Suprapubic skin (tissue), 4 donors: ENCODE measurements around the gene SCAI. TPM values are rescaled to one million over a fixed set of nuclear protein-coding genes. Genes with fewer than 3 reads are reported as not detected.
A peak's percentile ranks its signal among the peaks of the same experiment; 100 is the strongest.

Source experiments
- DNase-seq, 2 donors: peaks; one replicate each; pipeline ENCODE4 v3.0.0-alpha.2; 2019; ENCODE audit warnings: low spot score in 2 of 2
- H3K27ac ChIP-seq: fragments of 200-600 bp; sonication (generic); one replicate; pipeline ENCODE4 v1.5.1; 2019
- H3K27me3 ChIP-seq: fragments of 200-600 bp; sonication (generic); one replicate; pipeline ENCODE4 v1.5.1; 2019
- H3K36me3 ChIP-seq: fragments of 200-600 bp; sonication (generic); one replicate; pipeline ENCODE4 v1.5.1; 2019
- H3K4me1 ChIP-seq: fragments of 200-600 bp; sonication (generic); one replicate; pipeline ENCODE4 v1.5.1; 2019
- H3K4me3 ChIP-seq: fragments of 200-600 bp; sonication (generic); one replicate; pipeline ENCODE4 v1.5.1; 2019; ENCODE audit warnings: mild to moderate bottlenecking
- H3K9me3 ChIP-seq: fragments of 200-600 bp; sonication (generic); one replicate; pipeline ENCODE4 v1.5.1; 2019
- CTCF ChIP-seq, 2 donors: fragments of 200-600 bp in 1 of 2; fragments of 450-650 bp in 1 of 2; sonication (generic) in 1 of 2; IDR thresholded peaks; one replicate each; pipeline ENCODE4 v1.5.1; 2016 to 2019; ENCODE audit warnings: antibody characterized with exemption in 2 of 2, mild to moderate bottlenecking in 1 of 2, moderate library complexity in 1 of 2
- EP300 ChIP-seq: sonication (generic); formaldehyde crosslinking; IDR thresholded peaks from one replicate; pipeline ENCODE4 v1.6.1; 2017; ENCODE audit warnings: antibody characterized with exemption
- POLR2A ChIP-seq, 2 donors: fragments of 450-650 bp; IDR thresholded peaks; one replicate each; pipeline ENCODE4 v1.6.1; 2017; ENCODE audit warnings: antibody characterized with exemption in 2 of 2, mild to moderate bottlenecking in 2 of 2, moderate library complexity in 2 of 2
- POLR2AphosphoS5 ChIP-seq, 3 donors: sonication (generic); formaldehyde crosslinking; IDR thresholded peaks; one replicate each; pipeline ENCODE4 v1.6.1; 2017; ENCODE audit warnings: antibody characterized with exemption in 3 of 3
- WGBS: methylation state at CpG from one replicate; pipeline ENCODE4 v1.1.5; 2018; 5-methylcytosine and 5-hydroxymethylcytosine counted together
- total RNA-seq, 4 donors: library from RNA; depleted of rRNA; stranded (reverse); fragments of >200 nt; gene quantifications; one replicate each; pipeline ENCODE4 v1.1.0, GENCODE V29; 2016

The SCAI gene
- total RNA-seq = 10 to 100 TPM in 2 of 4 donors, 1 to 10 TPM in 2; 5.9 to 38.1 (median 10.2) TPM

- DNase-seq = peak; percentile 99
- H3K36me3 ChIP-seq = no peaks in the 10 kb centered on the region
- H3K27me3 ChIP-seq = no peaks in the 10 kb centered on the region
- peaks cover 22% of the 10 kb centered on the region for H3K4me1 ChIP-seq
- peak within 1 kb of the TSS; percentile 24 for H3K27ac ChIP-seq
- peak; percentile 99 for TF ChIP-seq CTCF (IDR thresholded peaks at IDR 0.05)
- peak in 1 of 3 donors; percentile 50 for TF ChIP-seq POLR2AphosphoS5 (IDR thresholded peaks at IDR 0.05)
- TF ChIP-seq POLR2A (IDR thresholded peaks at IDR 0.05) = no peak
- no peak for TF ChIP-seq EP300
- H3K4me3 ChIP-seq = peak within 1 kb of the TSS; percentile 96
- H3K9me3 ChIP-seq = no peaks in the 10 kb centered on the region
- WGBS = under 1% methylated on average over 20 of the region's 46 CpGs
Observed at GRCh38 chr9:125143377-125144090, at the start of gene SCAI. Gene SCAI (minus strand): TSS chr9:125143528. CDS start chr9:125143437, 91 bp downstream.

GRCh38 chr9:125190361-125190801 lies 47.1 kb upstream of the SCAI start:
- peak overlapping the region; percentile 96 for H3K27ac ChIP-seq
- 41% methylated on average over 14 of the region's 14 CpGs for WGBS
- H3K9me3 ChIP-seq = no peaks in the 10 kb centered on the region
- peak overlapping the region; percentile 90 for H3K4me3 ChIP-seq
- no peak for DNase-seq
- H3K36me3 ChIP-seq = no peaks in the 10 kb centered on the region
- TF ChIP-seq EP300 (no peak), POLR2A (IDR thresholded peaks at IDR 0.05) (no peak), CTCF (IDR thresholded peaks at IDR 0.05) (no peak), POLR2AphosphoS5 (IDR thresholded peaks at IDR 0.05) (no peak)
- H3K27me3 ChIP-seq = no peaks in the 10 kb centered on the region
- peaks cover 45% of the 10 kb centered on the region for H3K4me1 ChIP-seq

GRCh38 chr9:125189361-125190289 lies 46.3 kb upstream of the SCAI start, which contains the start of gene PPP6C:
Gene PPP6C (minus strand): TSS chr9:125189803. CDS start chr9:125189718, 85 bp downstream.
- peak; percentile 98 for DNase-seq
- no peaks in the 10 kb centered on the region for H3K9me3 ChIP-seq
- peaks cover 45% of the 10 kb centered on the region for H3K4me1 ChIP-seq
- peak within 1 kb of the TSS; percentile 96 for H3K27ac ChIP-seq
- TF ChIP-seq POLR2A (IDR thresholded peaks at IDR 0.05) (peak; percentile 77 to 85), EP300 (no peak), POLR2AphosphoS5 (IDR thresholded peaks at IDR 0.05) (peak; percentile 56 to 92 (median 86)), CTCF (IDR thresholded peaks at IDR 0.05) (peak; percentile 56 to 80)
- no peaks in the 10 kb centered on the region for H3K36me3 ChIP-seq
- WGBS = under 1% methylated on average over 34 of the region's 82 CpGs
- no peaks in the 10 kb centered on the region for H3K27me3 ChIP-seq
- H3K4me3 ChIP-seq = peak within 1 kb of the TSS; percentile 90

- WGBS = 0% methylated on average over 11 of the region's 26 CpGs
- no peak for TF ChIP-seq POLR2A (IDR thresholded peaks at IDR 0.05)
- TF ChIP-seq EP300 = no peak
- no peak for TF ChIP-seq CTCF (IDR thresholded peaks at IDR 0.05)
- no peak for TF ChIP-seq POLR2AphosphoS5 (IDR thresholded peaks at IDR 0.05)
- Histone ChIP-seq H3K36me3 (peaks cover 3% of the 10 kb centered on the region), H3K27ac (peak overlapping the region; percentile 96), H3K27me3 (no peaks in the 10 kb centered on the region), H3K9me3 (no peaks in the 10 kb centered on the region), H3K4me3 (peak overlapping the region; percentile 90), H3K4me1 (peaks cover 45% of the 10 kb centered on the region)
- peak in 1 of 2 donors; percentile 78 for DNase-seq
Observed at GRCh38 chr9:125189011-125189360, 45.7 kb upstream of the SCAI start.
